Fibroblast of the conjunctiva (primary cell): ENCODE measurements around the gene CGA.
A peak's percentile ranks its signal among the peaks of the same experiment; 100 is the strongest.
"Not testable (repeated sequence)": the region's sequence is repeated elsewhere in the genome, so short reads cannot be mapped to it uniquely, and the experiment has no call there.

ENCODE experiments used
- DNase-seq: peaks from one replicate; pipeline ENCODE4 v3.0.0-alpha.2; 2010; ENCODE audit warnings: low read depth

The CGA gene

DNA sequence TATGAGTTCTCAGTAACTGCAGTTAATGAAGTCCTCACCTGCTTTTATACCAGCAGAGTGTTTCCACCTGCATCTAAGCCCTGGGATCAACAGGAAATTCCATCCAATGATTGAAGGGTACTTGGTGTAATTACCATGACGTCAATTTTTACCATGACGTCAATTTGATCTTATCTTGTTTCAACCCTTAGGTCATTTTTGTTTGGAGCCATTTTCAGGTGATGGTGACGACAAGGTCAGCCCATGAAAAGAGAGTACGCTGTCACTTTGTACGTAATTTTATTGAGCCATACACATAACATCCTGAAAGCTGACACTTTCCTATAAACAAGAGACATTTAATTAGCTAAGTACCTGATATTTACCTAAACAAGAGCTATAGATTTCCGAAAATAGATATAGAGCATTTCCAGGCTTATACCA, at the start of gene CGA:
Gene CGA, minus strand, starts transcription at position 20 of the 423 bp plus-strand sequence. CDS start 6,906 bp downstream, outside the sequence.
- DNase-seq: no peak

DNA sequence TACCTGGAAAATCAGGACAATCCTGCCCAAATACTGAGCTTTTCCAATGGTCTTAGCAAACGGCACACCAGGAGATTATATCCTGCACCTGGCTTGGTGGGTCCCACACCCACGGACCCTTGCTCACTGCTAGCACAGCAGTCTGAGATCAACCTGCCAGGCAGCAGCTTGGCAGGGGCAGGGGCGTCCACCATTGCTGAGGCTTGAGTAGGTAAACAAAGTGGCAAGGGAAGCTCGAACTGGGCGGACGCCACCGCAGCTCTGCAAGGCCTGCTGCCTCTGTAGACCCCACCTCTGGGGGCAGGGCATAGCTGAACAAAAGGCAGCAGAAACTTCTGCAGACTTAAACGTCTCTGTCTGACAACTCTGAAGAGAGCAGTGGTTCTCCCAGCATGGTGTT, 45.0 kb upstream of the CGA start:
- not testable (repeated sequence) for DNase-seq

DNA sequence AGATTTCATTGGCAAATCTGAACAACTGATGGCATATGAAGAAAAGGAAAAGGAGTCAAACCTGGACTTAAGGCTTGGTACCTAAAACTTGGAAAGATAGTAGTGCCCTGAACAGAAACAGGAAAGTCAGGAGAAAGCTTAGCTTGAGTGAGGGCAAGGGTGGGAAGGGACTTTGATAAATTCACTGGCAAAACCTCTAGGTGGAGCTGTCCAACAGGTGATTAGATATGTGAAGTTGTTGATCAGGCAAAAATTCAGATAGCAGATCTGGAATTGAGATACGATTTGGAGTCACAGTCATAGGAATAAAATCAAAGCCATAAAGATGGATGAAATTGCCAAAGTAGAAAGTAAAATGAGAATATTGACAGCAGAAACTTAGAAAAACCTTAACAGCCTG, 44.3 kb upstream of the CGA start:
- peak; percentile 39 for DNase-seq

DNA sequence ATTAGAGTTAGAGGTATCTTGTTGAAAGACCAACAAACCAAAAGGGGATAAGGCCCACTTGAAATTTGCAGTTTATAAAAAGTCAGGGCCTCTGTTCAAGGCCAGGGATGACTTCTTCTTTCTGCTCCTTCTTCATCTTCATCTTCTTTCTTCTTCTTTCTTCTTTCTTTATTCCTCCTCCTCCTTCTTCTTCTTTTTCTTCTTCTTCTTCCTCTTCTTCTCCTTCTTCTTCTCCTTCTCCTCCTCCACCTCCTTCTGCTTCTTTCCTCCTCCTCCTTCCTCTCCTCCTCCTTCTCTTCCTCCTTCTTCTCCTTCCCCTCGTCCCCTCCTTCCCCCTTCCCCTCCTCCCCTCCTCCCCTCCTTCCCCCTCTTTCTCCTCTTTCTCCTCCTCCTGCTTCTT, 42.1 kb upstream of the CGA start:
- DNase-seq: no peak

DNA sequence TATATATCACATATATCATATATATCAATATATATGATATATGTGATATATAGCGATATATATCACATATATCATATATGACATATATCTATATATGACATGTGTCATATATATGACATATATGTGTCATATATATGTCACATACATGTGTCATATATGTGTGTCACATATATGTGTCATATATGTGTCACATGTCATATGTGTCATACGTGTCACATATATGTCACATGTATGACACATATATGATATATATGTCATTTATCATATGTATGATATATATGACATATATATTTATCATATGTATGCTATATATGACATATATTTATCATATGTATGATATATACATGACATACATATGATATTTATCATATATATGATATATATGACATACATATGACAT, 32.8 kb upstream of the CGA start:
- no peak for DNase-seq

DNA sequence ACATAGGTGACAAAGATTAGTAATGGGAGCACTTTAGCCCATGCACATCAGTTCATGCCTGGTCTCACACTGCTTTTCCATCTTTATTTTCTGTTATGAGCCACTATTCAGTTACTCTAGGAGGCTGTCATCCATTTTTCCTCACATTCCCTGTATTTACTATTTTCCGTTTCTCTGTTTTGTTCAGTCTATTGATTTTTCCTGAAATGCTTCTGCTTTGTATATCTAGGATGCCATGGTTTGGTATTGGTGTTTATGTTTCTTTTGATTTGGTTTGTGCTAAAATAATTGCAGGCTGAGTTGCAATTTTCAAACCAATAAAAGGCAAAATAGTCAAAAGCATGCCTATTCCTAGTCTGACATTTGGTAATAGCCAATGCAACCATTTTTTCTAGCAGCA, 31.6 kb upstream of the CGA start:
- DNase-seq: no peak

DNA sequence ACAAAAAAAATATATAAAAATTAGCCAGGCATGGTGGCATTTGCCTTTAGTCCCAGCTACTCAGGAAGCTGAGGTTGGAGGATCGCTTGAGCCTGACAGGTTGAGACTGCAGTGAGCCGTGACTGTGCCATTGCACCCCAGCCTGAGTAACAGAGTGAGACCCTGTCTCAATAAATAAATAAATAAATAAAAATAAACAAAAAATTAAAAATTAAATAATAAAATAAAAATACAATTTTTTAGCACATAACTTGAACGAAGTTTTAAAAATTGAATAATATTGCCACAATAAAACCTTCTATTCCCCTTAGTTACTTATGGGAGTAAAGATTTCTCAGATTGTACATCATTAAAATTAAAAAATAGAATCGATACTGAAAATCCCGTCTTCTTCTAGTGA, 29.2 kb upstream of the CGA start:
- no peak for DNase-seq

DNA sequence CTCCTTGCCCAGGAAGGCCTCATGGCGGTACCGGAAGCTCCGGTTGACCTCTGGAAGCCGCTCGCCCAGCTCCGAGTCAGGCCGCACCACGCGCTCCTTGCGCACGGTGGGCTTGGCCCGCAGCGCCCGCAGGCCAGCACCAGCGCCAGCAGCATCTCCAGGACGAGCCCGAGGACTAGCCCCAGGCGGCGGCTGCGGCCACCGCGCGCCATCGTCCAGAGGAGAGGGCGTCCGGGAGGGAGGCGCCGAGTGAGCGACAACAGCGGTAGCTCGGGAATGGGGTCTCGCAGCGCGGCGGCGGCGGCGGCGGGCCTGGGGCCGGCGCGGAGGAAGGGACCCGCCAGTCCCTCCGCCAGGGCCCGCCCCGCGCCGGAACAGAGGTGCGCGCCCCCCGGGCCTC, 27.6 kb upstream of the CGA start:
- no peak for DNase-seq

DNA sequence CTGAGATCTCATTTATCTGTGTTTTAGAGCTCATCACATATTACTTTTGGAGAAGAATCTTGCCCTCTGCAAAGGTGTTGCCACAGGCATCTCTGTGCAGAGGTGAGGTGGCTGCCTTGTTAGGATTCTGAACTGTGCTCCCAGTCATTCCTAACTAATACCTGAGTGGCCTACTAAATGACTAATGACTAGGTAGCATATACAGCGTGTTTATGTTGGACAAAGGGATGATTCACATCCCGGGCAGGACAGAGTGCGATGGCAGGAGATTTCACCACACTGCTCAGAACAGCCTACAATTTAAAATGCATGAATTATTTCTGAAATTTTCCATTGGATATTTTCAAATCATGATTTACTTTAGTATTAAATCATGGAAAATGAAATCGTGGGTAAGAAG, 23.1 kb upstream of the CGA start:
- DNase-seq: no peak

DNA sequence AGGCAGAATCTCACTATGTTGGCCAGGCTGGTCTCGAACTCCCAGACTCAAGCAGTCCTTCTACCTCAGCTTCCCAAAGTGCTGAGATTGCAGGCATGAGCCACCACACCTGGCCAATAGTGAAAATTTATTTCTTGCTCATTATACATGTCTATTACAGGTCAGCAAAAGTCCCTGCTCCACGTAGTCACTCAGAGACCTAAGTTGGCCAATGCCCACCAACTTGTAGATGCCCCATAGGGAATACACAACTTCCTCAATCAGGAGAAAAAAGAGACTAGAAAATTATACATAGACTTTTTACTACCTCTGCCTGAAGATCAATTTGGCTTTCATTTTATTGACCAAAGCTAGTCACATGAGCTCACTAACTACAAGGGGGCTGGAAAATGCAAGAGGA, 22.0 kb upstream of the CGA start:
- DNase-seq: no peak

DNA sequence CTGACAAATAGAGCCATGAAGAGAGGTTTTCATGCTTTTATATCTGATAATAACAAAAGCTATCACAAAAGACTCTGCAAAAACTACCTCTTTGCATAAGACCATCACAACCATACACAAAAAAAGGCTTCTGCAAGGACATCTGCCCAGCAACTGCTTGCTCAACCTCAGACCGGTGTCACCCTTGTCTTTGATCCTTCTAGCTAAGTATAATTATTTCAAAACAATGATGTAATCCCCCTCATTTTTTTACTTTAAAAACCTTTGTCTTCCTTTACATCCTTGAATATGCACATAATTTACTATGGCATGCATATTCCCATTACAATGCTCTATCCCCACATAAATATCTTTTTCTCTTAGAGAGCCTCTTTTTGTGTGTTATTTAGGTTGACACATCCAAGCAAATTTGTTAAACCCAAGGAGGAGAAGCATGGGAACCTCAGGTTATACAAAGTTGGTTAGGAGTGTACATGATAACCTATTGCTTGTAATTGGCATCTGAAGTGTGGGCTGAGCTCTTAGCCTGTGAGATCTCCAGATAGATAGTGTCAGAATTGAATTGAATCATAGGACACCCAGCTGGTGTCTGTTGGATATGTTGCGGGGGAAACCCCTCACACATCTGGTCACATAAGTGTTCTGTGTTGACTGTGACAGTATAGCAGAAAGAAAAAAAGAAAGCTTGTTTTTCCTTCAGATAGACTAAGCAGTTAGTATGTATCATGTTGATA, 20.7 kb upstream of the CGA start:
- no peak for DNase-seq

DNA sequence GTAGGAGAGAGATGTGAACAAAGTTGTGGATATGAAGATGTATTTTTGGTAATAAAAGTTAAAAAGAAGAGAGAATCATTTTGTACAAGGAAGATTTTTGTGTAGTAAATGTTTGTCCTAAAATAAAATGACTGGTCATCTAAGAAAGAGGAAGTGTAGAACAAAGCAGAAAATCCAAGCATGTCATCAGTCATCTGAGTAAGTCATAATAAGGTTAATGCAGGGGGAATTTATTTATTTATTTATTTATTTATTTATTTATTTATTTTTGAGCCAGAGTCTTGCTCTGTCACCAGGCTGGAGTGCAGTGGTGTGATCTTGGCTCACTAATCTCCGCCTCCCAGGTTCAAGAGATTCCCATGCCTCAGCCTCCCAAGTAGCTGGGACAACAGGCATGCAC, 15.7 kb upstream of the CGA start:
- DNase-seq: no peak

DNA sequence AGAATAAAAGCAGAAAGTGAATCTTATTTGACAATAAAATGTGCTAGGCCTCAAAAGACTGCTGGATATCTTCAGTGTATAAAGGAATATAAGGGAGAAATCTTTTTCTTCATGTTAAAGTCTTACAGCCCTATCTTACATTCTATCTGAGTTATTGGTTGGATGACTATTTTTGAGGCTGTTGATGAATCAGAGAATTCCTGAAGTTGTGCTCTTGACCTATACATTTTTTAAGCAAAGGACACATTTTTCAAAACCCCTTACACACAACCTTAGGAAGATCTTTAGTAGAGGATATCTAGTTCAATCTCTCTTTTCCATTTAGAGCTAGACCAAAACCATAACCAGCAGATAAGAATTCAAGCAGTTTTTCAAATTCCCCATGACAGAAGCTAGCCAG, 10.9 kb upstream of the CGA start:
- no peak for DNase-seq

DNA sequence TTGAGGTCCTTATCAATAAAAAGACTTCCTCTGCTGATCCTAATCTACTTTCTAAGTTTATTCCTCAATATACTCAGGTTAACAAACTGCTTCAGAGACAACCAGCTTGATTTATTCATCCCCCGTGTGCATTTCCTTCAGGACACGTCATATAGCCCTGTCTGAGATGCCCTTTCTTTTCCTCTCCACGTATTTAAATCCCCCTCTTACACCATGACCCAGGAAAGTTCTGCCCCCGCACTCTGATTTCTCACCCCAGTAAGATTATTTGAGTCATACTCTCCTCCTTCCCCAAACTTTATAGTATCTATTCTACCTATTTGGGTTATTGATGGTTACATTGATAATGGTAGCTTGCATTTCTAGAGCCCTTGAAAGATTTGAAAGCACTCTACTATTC, 9.8 kb upstream of the CGA start:
- DNase-seq: no peak

DNA sequence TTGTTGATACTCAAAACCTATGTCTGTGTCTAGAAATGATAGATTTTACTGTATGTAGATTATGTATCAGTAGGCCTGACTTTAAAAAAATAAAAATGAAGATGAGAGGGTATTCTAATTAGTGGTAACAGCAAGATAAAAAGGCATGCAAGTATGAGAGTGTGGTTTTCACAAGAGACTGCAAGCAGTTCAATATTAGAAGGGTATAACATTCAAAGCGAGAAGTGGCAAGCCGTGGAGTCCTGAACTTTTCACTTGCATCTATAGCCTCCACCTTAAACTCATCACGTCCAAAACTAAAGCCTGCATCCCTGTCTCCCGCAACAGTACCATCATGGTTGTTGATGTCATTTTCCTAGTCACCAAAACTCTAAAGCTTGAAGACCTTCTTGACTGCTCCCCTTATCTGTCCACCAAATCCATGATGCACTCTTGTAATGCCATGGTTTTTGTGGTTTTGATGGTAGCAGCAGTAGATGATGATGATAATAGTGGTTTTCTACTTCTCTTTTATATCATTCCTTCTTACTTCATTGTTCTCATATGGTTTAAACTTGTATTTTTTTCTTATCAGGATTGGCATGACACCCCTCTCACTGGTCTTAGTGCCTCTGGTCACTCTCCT, 9.2 kb upstream of the CGA start:
- no peak for DNase-seq

DNA sequence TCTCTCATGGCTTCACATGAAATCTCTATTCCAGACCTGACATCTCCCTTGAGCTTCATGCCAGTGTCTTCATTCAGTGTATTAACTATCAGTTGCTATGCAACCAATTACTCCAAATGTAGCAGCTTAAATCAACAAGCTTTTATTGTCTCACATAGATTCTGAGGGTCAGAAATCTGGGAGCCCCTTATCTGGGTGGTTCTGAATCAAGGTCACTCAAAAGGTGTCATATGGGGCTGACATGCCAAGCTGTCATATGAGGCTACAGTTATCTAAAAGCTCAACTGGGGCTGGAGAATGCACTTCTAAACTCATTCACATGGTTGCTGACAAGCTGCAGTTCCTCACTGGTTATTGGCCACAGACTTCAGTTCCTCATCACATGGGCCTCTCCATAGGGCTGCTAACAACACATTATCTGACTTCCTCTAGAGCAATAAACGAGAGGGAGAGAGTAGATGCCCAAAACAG, 7.3 kb upstream of the CGA start:
- no peak for DNase-seq

DNA sequence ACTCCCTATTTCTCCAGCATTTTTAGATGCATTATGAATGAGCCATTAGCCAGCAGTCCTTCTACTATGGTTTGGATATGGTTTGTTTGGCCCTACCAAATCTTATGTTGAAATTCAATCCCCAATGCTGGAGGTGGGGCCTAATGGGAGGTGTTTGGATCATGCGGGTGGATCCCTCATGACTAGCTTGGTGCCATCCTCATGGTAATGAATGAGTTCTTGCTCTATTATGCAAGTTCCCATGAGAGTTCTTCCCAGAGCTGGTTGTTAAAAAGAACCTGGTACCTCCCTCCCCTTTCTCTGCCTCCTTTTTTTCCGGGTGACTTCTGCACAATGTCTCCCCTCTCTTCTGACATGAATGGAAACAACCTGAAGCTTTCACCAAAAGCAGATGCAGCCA, 6.2 kb upstream of the CGA start:
- no peak for DNase-seq

DNA sequence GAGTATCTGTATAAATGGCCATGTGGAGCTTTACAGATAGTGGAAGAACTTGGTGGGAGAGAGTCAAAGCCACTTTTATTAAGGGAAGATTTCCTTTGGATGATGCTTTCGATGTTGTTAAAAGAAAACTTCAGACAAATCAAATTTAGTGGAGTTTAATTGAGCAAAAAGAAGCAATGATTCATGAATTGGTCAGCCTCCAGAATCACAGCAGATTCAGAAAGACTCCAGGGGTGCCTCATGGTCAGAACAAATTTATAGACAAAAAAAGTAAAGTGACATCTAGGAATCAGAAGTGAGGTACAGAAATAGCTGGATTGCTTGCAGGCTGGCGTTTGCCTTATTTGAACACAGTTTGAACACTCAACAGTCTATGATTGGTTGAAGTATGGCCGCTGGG, 5.3 kb upstream of the CGA start:
- DNase-seq: no peak

DNA sequence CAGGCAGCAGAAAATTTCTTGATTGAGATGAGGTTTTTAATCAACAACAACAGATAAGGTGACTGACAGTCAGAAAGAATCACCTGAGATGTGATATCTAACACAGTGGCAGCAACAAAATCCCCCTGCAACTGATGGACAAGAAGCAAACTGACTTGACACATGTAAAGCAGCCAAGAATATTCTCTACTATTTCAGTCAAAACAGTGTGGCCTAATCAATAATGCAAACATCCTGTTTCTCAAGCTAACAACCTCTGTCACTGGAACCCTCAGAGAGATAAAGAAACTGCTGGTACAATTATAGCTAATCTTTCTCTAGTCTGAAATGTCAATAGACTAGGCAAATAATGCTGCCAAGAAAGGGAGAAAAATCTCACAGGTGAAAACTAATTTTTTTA, 4.6 kb upstream of the CGA start:
- DNase-seq: no peak

DNA sequence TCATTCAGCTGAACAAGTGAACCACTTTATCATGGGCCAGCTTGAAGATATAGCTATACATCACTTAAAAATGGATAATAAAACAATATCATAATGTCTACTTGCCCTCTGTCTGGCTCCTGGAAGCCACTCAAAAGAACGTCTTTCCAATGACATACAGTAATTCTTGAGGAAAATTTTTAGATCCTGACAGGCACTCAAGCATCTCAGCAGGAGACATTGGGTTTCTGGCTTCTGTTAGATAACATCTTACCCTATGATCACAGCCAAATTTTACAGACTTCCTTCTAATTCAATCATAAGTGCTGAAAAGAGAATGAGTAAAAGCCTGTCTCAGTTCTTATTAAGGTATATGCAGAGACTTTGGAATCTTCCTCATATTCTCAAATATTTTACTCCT, 330 bp downstream of the CGA start:
- no peak for DNase-seq

DNA sequence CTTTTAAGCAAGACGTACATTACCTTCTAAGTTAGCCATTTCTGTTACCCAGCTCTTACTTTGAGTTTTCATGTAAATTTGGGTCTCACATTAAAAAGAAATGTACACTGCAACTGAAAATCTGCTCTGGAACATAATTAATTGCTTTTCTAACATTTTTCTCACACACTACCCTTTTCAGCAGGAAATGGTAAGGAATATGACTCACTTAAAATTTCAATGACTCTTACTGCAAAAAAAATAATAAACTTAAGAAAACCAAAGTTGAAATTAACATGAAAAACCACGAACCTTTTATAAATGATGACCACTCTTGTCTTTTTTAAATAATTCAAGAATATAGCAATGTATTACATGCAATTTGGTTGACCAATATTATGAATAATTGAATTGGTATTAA, 1.3 kb downstream of the CGA start:
- DNase-seq: no peak

DNA sequence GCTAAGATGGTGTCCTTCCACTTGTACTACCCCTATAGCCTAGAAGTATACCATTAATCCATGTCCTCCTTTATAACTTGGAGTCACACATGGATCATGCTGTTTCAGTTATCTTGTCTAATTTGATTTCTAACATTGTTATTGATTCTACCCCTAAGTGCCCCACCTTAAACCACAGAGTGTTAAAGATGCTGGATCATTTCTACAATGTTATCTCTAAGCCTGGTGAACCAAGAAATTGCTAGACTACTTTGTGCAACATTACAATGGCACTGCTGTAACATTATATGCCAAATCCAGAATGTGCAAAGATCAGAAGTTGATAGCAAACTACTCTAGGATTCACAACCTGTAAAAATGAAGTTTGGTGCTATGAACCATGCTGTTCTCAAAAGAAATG, 1.7 kb downstream of the CGA start:
- DNase-seq: no peak

DNA sequence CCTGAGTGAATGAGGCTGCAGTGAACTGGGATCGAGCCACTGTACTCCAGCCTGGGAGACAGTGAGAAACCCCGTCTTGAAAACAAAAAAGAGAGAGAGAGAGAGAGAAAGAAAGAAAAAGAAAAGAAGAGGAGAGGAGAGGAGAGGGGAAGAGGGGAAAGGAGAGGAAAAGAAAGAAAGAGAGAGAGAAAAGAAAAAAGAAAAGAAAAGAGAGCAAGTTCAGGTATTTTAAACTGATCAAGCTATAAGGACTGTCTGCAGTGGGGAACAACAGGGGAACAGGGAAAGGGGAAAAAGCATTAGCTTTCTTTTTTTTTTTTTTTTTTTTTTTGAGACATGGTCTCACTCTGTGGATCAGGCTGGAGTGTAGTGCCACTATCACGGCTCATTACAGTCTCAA, 2.5 kb downstream of the CGA start:
- no peak for DNase-seq

DNA sequence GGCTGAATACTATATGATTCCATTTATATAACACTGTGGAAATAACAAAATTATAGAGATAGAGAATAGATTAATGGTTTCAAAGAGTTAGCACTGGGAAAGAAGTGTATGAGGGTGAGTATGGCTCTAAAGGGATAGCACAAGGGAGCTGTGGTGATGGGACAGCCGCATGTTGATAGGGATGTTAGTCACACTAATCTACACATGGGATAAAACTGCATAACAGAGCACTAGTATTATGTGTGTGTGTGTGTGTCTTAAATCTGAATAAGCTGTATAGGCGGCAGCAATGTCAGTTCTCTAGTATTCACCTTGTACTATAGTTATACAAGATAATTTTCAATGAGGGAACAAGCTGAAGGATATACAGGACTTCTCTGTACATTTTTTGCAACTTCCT, 5.8 kb downstream of the CGA start:
- no peak for DNase-seq
